GM12891 (cell line): ENCODE data around the gene NME8.

Experiments used
- DNase-seq: peaks from one replicate; pipeline ENCODE4 v3.0.0; 2011; ENCODE audit warnings: low spot score; ENCODE audit not compliant: insufficient read length
- FAIRE-seq: peaks from 2 replicates; lab custom pipeline; 2011; peaks lifted over from hg19 to GRCh38; lab: Jason Lieb, UNC
- PAX5 ChIP-seq: IDR thresholded peaks from 2 replicates; pipeline ENCODE4 v1.6.1; 2011; ENCODE audit warnings: low read length, moderate library complexity, mild to moderate bottlenecking; ENCODE audit not compliant: insufficient read depth, severe bottlenecking
- POLR2A ChIP-seq: IDR thresholded peaks from 2 replicates; pipeline ENCODE4 v1.6.1; 2011; ENCODE audit warnings: low read depth, low read length, control low read depth
- POLR2AphosphoS5 ChIP-seq: IDR thresholded peaks from 2 replicates; pipeline ENCODE4 v1.6.1; 2011; ENCODE audit warnings: low read depth, low read length, control low read depth
- POU2F2 ChIP-seq: IDR thresholded peaks from 2 replicates; pipeline ENCODE4 v1.6.1; 2011; ENCODE audit warnings: low read depth, mild to moderate bottlenecking, control low read depth, low read length, moderate library complexity
- TAF1 ChIP-seq: IDR thresholded peaks from 2 replicates; pipeline ENCODE4 v1.6.1; 2011; ENCODE audit warnings: low read depth, low read length, control low read depth

NME8 gene

DNA sequence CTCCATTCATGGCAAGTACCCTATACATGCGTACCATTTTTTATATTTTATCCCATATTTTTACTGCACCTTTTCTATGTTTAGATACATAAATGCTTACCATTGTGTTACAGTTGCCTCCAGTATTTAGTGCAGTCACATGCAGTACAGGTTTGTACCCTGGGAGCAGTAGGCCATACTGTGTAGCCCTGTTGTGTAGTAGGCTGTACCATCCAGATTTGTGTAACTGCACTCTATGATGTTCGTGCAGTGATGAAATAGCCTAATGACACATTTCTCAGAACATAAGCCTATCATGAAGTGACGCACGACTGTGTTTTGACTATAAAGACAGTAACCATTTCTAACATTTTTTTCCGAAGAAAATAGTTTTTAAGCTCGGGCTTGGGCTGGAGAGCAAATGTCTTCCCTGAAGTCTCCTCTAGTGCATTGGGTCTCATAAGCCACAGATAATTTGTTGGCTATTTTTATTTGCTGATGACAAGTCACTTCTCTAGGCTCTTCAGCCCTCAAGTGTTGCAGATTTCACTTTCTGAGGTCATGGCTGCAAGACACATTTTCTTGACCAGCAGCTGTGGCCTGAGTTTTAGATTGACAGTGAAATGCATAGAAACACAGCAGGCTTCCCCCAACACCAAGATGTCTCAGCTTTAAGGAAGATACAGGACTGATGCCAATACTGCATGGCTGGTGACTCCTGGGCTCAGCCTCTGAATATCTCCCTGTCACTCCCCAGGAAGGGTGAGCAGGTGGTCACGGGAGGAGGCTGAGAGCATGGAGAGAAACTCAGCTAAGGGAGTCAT, 98.9 kb downstream of the NME8 start:
- DNase-seq = no peak
- no peak for FAIRE-seq
- no peak for TF ChIP-seq TAF1
- TF ChIP-seq POLR2A = no peak
- no peak for TF ChIP-seq POU2F2

DNA sequence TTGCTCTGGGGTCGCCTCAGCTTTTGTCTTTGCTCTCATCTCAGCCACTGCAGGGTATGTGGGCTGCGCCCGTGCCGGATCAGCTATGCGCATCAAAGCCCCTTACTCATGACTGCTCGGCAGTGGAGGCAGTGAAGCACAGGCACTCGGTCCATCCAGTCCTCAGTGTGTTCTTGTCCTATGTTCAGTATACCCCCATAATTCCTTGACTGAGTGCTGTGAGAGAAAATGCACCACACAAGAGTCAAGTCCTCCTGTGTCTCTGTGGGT, 99.5 kb downstream of the NME8 start:
- no peak for FAIRE-seq
- TF ChIP-seq POLR2AphosphoS5 (no peak), PAX5 (no peak)
- DNase-seq = no peak
